Measurements from ENCODE around the gene C1orf226. TPM values are rescaled to one million over a fixed set of nuclear protein-coding genes. Genes with fewer than 3 reads are reported as not detected.

Gene C1orf226, protein sequence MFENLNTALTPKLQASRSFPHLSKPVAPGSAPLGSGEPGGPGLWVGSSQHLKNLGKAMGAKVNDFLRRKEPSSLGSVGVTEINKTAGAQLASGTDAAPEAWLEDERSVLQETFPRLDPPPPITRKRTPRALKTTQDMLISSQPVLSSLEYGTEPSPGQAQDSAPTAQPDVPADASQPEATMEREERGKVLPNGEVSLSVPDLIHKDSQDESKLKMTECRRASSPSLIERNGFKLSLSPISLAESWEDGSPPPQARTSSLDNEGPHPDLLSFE
- 0.77 to 1.2 TPM (median 0.93 TPM) in 5 replicates for total RNA-seq (2022; extraction: Qiagen RNA extraction)

DNA sequence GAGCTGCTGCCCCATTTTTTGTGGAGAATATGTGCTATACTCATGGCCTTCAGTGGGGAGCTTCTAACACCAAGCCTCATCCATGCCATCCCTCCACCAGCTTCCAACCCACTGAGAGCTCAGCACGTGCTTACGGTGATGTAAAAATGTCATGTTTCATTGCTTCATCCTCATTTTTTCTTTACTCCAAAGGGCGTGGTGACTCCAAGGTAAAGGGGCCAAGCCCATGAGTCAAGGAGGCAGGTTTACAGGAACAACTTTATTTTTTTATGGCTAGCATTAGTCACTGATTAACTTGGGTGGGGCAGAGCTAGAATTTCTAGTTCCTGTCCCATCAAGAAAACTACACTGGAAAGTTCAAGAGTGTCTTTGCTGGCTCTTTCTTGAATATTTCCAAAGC, at the start of gene C1orf226:
Gene C1orf226, plus strand, starts transcription at position 346 of the 400 bp plus-strand sequence. CDS start 174 bp downstream, outside the sequence.

DNA sequence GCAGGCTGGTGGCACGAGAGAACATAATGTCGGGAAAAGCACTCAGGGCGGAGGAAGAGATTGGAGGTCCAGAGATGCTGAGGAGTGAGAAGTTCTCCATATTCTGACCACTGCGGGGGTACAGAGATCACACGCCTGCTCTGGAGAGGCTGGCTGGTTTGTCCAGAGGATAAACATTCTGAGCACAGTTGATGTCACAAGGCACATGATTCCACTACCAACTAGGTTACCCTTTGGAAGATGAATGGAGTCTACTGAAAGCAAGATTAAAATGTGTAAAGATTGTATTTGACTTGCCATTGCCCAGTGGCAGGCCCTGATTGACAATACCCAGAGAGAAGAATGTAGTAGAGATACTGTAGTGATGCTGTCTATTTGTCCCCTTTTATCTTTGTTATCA, 4.8 kb upstream of the C1orf226 start, which contains the start of gene SPATA46:
Gene SPATA46, minus strand, starts transcription at position 164 of the 400 bp plus-strand sequence. Its CDS starts 64 bp downstream, at position 100.

DNA sequence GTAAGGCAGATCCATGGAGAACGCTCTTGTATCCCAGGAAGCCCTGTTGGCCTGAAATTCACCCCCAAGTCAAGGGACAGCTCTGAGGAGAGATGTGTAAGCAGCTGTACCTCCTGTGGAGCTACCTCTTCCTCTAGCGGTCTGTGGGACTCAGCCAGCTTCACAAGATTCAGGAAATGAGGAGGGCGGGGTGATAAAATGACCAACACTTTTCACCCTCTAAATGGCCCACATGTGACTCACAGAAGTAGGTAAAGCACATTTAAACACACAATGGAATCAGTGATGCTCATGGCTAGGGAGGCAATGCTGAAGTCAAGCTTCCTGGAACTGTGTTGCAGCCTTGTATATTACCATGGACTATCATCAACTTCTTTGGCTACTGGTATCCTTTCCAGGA, 30.5 kb downstream of the C1orf226 start, which contains the start of gene SH2D1B:
Gene SH2D1B, minus strand, starts transcription at position 135 of the 400 bp plus-strand sequence. Its CDS starts 120 bp downstream, at position 15.

Other genes starting within 250 kb of the C1orf226 start
- gene SPATA46, start 4.9 kb upstream of the C1orf226 start, total RNA-seq (2022; extraction: Qiagen RNA extraction) = not detected in 5 replicates
- gene SH2D1B, start 30.4 kb downstream of the C1orf226 start, total RNA-seq (2022; extraction: Qiagen RNA extraction) = 0.13 to 0.27 TPM (median 0.15 TPM) in 4 of 5 replicates, not detected in the other
- 14.9 to 19.9 TPM (median 18.7 TPM) in 5 replicates for gene UHMK1, start 116.1 kb downstream of the C1orf226 start, total RNA-seq (2022; extraction: Qiagen RNA extraction)
- gene UAP1, start 180.0 kb downstream of the C1orf226 start, total RNA-seq (2022; extraction: Qiagen RNA extraction) = 28.2 to 43.9 TPM (median 32.0 TPM) in 5 replicates

Measured in A549 treated with Mapracorat at 1 μM for 4 hours (cell line).